GM12873 (cell line): Measurements from ENCODE around the gene CELA2A.

Source experiments
- TF ChIP-seq, protein P1 (sequence below): IDR thresholded peaks from 2 replicates; pipeline ENCODE4 v1.5.1; 2012; ENCODE audit warnings: low read depth, mild to moderate bottlenecking, moderate library complexity, low read length, control low read depth; ENCODE audit not compliant: insufficient read depth; ENCODE audit errors: missing control alignments

Gene CELA2A

GRCh38 chr1:15411593-15412137, 44.9 kb upstream of the CELA2A start:
- TF ChIP-seq, protein P1, sequence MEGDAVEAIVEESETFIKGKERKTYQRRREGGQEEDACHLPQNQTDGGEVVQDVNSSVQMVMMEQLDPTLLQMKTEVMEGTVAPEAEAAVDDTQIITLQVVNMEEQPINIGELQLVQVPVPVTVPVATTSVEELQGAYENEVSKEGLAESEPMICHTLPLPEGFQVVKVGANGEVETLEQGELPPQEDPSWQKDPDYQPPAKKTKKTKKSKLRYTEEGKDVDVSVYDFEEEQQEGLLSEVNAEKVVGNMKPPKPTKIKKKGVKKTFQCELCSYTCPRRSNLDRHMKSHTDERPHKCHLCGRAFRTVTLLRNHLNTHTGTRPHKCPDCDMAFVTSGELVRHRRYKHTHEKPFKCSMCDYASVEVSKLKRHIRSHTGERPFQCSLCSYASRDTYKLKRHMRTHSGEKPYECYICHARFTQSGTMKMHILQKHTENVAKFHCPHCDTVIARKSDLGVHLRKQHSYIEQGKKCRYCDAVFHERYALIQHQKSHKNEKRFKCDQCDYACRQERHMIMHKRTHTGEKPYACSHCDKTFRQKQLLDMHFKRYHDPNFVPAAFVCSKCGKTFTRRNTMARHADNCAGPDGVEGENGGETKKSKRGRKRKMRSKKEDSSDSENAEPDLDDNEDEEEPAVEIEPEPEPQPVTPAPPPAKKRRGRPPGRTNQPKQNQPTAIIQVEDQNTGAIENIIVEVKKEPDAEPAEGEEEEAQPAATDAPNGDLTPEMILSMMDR: no peak

DNA sequence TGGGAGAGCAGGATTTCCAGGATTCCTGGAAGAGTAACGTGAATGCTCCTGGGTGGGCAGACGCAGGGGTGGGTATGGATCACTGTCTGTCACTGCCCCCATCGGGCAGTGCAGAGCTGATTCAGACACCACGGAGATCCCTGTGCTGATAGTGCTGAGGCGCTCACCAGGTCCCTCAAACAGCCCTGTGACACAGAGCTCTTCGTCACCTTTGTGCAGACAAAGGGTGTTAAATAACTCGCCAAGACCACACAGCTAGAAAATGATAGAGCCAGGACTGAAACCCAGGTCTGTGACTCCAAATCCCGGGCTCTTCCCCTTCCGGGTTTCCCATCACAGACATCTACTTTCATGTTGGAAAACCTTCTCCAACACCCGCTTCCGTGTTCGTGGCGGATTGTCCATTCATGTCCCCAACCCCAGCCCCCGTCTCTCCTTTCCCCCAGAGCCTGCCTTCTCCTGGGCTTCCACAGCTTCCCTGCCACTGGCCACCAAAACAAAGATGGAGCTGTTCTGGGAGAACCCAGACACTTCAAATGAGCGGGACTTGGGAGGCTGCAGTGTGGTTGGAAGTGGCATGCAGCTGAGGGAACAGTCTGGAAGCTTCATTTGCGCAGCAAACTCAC, 44.2 kb upstream of the CELA2A start:
- TF ChIP-seq, protein P1: no peak

GRCh38 chr1:15412843-15413242, 43.7 kb upstream of the CELA2A start:
- TF ChIP-seq, protein P1: no peak

DNA sequence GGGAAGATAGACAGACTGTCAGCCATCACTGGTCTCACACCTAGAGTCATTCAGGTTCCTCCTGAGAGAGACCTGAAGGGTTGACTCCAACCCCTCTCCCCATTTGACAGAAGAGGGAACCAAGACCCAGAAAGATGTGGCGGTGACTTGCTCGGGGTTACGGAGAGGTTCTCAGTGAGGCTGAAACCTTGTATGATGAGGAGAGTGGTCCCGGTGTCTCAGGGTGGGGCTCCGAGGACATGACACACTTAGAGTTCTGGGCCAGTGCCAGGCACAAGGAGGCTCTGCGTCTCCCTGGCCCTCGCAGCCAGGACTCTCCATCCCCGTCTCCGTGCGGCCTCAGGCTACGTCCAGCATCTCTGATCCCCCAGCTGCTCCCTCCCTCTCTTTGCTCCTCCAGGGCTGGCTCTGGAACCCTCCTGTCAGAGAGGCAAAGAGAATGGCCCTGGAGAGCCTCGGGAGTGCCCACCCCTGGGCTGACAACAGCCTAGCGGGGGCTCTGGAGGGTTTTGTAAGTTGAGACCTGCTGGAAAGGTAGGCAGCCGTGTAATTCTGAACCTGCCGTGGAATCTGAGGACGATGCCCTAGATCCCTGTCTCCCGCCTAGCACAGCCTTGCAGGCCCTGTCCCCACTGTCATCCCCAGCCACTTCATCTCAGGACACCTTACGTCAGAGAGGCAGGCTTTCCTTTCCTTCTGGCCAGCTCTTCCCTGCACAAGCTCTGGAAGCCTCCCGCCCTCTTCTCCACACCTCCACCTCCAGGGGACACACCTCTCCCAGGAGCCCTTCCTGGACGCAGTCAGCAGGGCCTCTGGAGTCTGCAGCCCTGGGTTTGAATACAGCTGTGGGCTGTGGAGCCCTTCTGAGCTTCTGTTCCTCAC, 42.7 kb upstream of the CELA2A start:
- TF ChIP-seq, protein P1: no peak

DNA sequence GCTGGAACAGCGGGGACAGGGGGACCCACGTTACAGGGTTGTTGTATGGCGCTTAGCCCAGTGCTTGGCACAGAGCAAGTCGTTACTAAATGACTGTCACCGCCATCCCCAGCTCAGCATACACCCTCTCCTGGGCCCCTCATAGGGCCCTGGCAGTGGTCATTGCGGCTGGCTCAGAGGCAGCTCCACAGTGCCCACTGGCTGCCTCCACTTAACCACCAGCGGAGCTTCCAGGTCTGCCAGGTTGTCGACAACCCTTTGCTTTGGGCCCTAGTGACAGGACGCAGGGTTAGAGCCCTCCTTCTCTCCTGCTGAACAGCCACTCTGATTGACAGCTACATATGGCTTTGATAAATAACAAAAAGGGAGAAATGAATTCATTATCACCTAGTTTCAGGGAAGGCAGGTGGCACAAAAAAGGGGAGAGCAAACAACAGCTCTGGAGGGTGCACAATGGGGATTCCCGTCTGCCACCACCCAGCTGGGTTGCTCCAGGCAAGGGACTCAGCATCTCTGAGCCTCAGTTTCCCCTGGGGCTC, 42.0 kb upstream of the CELA2A start:
- TF ChIP-seq, protein P1: no peak

- TF ChIP-seq, protein P1: no peak
Measured at GRCh38 chr1:15417059-15417934, 39.2 kb upstream of the CELA2A start.
